C4-2B (cell line): Measurements from ENCODE around the gene EMILIN3.
"Not testable (repeated sequence)": the region's sequence is repeated elsewhere in the genome, so short reads cannot be mapped to it uniquely, and the experiment has no call there.

Experiments
- H3K27ac ChIP-seq: fragments of 450-650 bp; 2 replicates; pipeline ENCODE4 v1.5.1; 2017
- CTCF ChIP-seq: fragments of 450-650 bp; conservative IDR thresholded peaks from 2 replicates; pipeline ENCODE4 v1.5.1; 2017; ENCODE audit warnings: mild to moderate bottlenecking
- ZFX ChIP-seq: fragments of 450-650 bp; IDR thresholded peaks from 2 replicates; pipeline ENCODE4 v1.6.1; 2017

The EMILIN3 gene

GRCh38 chr20:41316602-41317545, 49.7 kb downstream of the EMILIN3 start:
- peak overlapping the region; percentile 83 for H3K27ac ChIP-seq

GRCh38 chr20:41316051-41316450, 50.6 kb downstream of the EMILIN3 start:
- no peak overlapping the region for H3K27ac ChIP-seq
- TF ChIP-seq ZFX (no peak), CTCF (no peak)

More at GRCh38 chr20:41316602-41317545, 49.7 kb downstream of the EMILIN3 start:
- TF ChIP-seq ZFX (peak; percentile 46), CTCF (no peak)

- no peak overlapping the region for H3K27ac ChIP-seq
- no peak for TF ChIP-seq ZFX
- TF ChIP-seq CTCF, result no peak
Measured at GRCh38 chr20:41314386-41314785, 52.2 kb downstream of the EMILIN3 start.

- H3K27ac ChIP-seq, result not testable (repeated sequence)
Measured at GRCh38 chr20:41312009-41312408, 54.6 kb downstream of the EMILIN3 start.
